Lung microvascular endothelial cell (primary cell): ENCODE measurements around the gene CCDC32. TPM values are rescaled to one million over a fixed set of nuclear protein-coding genes. Genes with fewer than 3 reads are reported as not detected.

Source experiments
- DNase-seq, 2 donors: peaks; one replicate each; pipeline versions ENCODE4 v3.0.0 to v3.0.0-alpha.2; 2010; ENCODE audit warnings: low read depth in 2 of 2
- total RNA-seq: library from RNA; depleted of rRNA; stranded (reverse); fragments of >200 nt; gene quantifications from 2 replicates; pipeline ENCODE4 v1.2.1, GENCODE V29; 2014

Gene CCDC32
- total RNA-seq, 1 donor from 2014 or later, result 16.1 TPM

- no peak for DNase-seq
Measured at GRCh38 chr15:40513609-40514008, 51.2 kb downstream of the CCDC32 start.

GRCh38 chr15:40512440-40512839 lies 52.4 kb downstream of the CCDC32 start:
- no peak for DNase-seq

GRCh38 chr15:40511472-40512133 lies 53.2 kb downstream of the CCDC32 start:
- DNase-seq, result peak; percentile 33 to 54

GRCh38 chr15:40511093-40511471 lies 53.8 kb downstream of the CCDC32 start:
- no peak for DNase-seq

GRCh38 chr15:40510201-40510600 lies 54.6 kb downstream of the CCDC32 start:
- no peak for DNase-seq

- DNase-seq, result no peak
Measured at GRCh38 chr15:40508216-40508615, 56.6 kb downstream of the CCDC32 start.

- DNase-seq, result peak; percentile 66 to 72
Measured at GRCh38 chr15:40506964-40507571, 57.8 kb downstream of the CCDC32 start.

Other genes with a start within 250 kb of the CCDC32 start
- 11.3 and 14.1 TPM in 2 replicates for gene INAFM2, start 241.3 kb downstream of the CCDC32 start, total RNA-seq
- 8.9 and 11.1 TPM in 2 replicates for gene CCDC9B, start 224.1 kb downstream of the CCDC32 start, total RNA-seq
- gene PHGR1, start 214.0 kb downstream of the CCDC32 start, total RNA-seq, result not detected in 2 replicates
- under 0.01 TPM in 2 replicates for gene DISP2, start 206.8 kb downstream of the CCDC32 start, total RNA-seq
- gene KNSTRN, start 182.3 kb downstream of the CCDC32 start, total RNA-seq, result 10.9 and 21.1 TPM in 2 replicates
- 31.4 and 32.3 TPM in 2 replicates for gene IVD, start 159.2 kb downstream of the CCDC32 start, total RNA-seq
- 5.2 and 6.5 TPM in 2 replicates for gene BAHD1, start 124.1 kb downstream of the CCDC32 start, total RNA-seq
- 6.1 and 6.7 TPM in 2 replicates for gene CHST14, start 94.1 kb downstream of the CCDC32 start, total RNA-seq
- gene RPUSD2, start 4.3 kb upstream of the CCDC32 start, total RNA-seq, result 7.4 and 10.1 TPM in 2 replicates
- gene KNL1, start 29.2 kb upstream of the CCDC32 start, total RNA-seq, result 2.0 and 7.6 TPM in 2 replicates
- 1.6 and 4.1 TPM in 2 replicates for gene RAD51, start 130.1 kb upstream of the CCDC32 start, total RNA-seq
- gene RMDN3, start 190.2 kb upstream of the CCDC32 start, total RNA-seq, result 14.2 and 28.6 TPM in 2 replicates
- gene GCHFR, start 199.0 kb upstream of the CCDC32 start, total RNA-seq, result 17.5 and 20.7 TPM in 2 replicates
- 0.22 and 0.40 TPM in 2 replicates for gene C15orf62, start 204.9 kb upstream of the CCDC32 start, total RNA-seq
- 18.1 and 21.4 TPM in 2 replicates for gene ZFYVE19, start 242.0 kb upstream of the CCDC32 start, total RNA-seq
- 13.5 and 14.3 TPM in 2 replicates for gene DNAJC17, start 242.4 kb upstream of the CCDC32 start, total RNA-seq